ENCODE data around the gene NKAIN2.

The NKAIN2 gene

DNA sequence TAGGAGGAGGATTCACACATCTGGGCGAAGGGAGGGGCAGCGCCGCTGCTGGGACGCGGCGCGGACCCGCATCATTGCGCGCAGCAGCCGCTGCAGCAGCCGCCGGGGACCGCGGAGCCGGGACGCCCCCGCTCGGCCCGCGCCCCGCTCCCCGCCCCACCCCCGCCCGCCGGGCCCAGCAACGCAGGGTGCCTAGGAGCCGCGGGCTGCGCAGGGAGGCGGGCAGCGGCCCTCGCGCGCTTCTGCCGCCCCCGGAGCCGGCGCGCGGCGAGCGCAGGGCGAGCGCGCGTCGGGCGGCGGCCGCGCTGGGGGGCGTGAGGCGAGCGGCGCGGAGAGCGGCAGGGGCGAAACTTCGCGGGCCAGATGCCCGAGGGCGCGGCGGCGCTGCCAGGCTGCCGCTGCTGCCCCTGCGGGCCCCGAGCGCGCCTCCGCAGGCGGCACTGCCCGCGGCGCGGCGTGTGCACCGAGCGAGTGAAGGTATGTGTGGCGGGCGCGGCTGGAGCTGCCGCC, at the start of gene NKAIN2:
TSS of gene NKAIN2 (plus strand) at position 362 of the 510 bp plus-strand sequence.
- no peak for DNase-seq

GRCh38 chr6:123759472-123759871, 44.2 kb upstream of the NKAIN2 start:
- no peak for DNase-seq

GRCh38 chr6:123763904-123764303, 39.8 kb upstream of the NKAIN2 start:
- no peak for DNase-seq

DNA sequence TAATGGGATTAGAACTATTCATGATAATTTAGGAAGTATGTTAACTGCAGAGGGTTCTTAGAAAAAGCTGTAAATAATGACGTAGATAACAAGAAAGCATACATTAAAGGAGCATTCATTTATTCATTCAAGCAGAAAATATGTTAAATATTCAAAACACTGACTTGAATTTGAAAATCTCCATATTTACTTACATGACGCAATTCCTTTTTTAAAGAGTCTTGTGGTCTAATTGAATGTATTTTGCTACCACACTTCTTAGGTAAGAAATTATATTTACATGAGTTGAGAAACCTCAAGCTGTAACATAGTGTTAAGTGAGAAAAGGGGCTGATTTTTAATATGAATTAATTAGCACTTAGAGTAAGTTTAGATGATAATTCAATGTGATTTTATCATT, 38.9 kb upstream of the NKAIN2 start:
- no peak for DNase-seq

DNA sequence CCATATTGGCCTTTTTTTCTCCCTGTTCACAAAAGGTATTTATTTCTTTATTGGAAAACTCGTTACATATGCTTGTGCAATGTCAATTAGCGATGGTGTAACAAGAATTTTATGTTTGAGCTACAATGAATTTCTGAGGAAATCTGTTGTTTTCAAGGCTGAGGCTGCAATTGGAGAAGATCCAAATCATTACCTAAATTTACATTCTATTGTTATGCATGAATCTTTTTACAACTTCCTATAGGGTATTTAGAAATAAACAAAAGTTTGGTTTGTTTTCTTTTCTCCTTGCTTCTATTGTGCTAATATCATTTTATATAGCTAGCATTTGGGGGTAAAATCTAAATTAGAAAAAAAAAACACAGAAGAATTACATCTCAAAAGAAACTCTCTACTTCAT, 34.7 kb upstream of the NKAIN2 start:
- DNase-seq: no peak

DNA sequence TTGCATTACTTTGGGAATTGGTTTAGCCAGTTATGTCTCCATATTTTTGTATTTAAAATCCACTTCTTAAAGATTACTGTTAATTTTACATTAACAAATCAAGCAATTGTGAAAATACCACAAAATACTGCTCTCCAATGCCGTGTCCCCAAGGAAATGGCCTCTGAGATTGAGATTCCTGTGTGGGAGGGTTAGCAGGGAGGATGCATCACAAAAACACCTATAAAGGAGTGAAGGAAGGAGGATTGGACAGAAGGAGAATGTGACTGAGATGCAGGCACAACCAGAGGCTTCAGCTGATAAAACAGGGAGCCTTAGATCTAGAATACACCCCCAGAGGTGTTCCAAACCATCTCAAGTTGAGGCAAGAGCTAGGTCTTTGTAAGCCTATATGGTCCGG, 34.2 kb upstream of the NKAIN2 start:
- no peak for DNase-seq

GRCh38 chr6:123770247-123770949, 33.3 kb upstream of the NKAIN2 start:
- no peak for DNase-seq

DNA sequence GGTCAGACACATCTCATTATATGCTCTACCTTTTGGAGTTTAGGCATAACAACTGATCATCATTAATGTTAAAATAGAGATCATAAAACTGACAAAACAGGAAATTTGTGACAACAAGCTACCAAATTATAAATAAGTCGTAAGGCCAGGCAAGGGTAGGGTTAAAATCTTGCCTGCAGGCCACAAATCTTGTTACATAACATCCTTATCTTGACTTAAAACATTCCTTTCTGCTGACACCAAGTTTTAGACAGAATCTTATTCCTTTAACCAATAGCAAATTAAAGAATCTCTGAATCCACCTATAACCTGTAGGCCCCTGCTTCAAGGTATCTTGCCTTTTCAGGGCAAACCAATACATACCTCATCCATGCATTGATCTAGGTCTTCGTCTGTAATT, 32.5 kb upstream of the NKAIN2 start:
- no peak for DNase-seq

GRCh38 chr6:123777563-123777962, 26.1 kb upstream of the NKAIN2 start:
- DNase-seq: no peak

DNA sequence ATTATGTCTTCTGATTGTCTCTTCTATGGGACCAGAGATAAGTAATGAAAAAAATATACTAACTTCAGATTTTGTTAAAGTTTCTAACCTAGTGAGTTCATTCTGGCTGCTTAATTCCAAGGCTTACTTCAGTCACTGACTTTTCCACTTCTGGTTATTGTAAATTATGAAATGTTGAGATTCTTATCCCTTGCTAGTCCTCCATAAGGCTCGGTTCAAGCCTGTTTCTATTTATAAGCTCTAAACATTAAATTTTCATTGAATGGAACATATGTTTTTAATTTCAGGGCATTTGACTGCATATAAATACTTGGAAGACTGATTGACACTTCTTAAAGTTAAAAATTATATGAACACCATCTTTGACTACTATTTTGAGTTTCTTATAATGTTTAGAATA, 23.6 kb upstream of the NKAIN2 start:
- DNase-seq: no peak

GRCh38 chr6:123784330-123784729, 19.3 kb upstream of the NKAIN2 start:
- DNase-seq: no peak

DNA sequence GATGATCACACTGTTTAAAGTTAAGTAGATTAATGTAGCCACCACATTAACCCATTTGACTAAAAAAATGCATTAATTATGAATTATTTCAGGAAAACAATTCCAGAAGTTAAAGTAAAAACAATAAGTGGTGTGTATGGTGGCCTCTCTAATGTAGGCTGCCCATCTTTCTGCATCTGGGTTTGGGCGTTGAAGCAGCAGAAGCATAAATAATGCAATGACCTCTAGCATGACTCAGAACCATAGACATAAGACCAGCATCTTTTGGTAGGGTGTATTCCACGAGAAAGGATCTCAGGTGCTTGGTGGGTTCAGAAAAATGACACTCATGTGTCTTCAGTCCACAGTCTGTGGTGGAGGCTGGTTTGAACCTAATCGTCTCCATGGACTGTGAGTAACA, 18.6 kb upstream of the NKAIN2 start:
- no peak for DNase-seq

DNA sequence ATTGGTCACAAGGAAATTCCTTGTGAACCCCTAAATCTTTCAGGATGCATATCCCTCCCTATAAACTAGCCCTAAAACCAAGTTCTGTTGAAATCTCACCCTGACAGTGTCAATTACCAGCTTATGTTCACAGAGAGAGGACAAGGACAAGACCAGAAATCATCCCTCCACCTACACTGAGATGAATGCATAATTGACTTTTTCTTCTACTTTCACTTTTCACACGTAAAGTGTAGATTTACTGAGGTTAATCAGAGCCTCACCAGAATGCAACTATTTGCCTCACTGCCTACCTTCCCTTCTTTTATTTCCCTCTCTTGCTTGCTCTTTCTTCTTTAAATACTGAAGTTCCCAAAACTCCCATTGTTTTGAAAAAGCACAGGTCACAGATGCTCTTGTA, 15.3 kb upstream of the NKAIN2 start:
- no peak for DNase-seq

DNA sequence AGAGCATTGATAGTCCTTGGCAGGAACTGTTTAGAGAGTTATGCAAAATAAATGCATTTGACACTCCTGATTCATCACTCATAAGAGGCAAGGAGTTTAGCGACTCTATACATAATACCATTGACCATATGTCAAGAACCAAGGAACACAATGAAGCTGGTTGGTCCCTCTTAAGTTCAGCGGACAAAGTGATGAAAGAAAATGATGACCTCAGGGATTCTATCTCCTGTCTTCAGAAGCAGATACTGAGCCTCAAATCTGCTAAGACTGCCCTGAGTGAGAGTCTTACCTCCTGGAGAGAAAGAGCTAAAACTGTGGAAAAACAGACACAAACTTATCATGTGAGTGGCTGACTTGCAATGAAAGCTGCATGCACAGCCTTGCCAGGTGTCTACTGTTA, 9.5 kb upstream of the NKAIN2 start:
- DNase-seq: no peak

GRCh38 chr6:123794799-123795198, 8.9 kb upstream of the NKAIN2 start:
- DNase-seq: no peak

DNA sequence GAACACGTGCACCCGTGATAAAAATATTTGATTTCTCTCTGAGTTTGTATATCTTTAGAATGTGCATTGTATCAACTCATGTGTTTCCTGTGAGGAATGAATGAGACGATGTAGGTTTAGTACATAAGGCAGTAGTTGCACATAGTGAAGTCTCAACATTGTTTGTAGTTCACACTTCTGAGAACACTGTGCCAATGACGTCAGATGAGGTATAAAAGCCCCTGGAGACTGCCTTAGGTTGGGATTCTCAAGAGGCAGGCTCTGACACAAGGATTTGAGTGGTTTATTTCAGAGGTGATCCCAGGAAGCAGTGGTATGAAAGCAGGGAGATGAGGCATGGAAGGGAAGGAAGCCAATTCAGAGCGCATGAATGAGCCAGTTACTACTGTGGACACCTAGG, 2.6 kb upstream of the NKAIN2 start:
- no peak for DNase-seq

DNA sequence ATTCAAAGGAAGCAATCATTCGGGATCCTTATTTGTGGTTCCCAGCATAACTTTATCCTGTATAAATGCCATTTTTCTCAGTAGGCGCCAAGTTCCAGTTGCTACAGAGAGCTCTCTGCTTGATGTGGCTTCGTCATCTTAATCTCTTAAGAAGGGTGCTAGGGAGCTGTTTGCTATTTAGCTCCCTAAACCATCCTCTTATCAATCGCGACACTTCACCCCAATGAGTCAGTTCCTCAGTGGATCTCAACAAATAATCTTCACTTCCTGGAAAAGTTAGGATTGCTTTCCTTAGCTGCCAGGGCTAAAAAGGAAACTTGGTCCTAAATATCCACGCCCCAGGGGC, 1.3 kb upstream of the NKAIN2 start:
- no peak for DNase-seq

DNA sequence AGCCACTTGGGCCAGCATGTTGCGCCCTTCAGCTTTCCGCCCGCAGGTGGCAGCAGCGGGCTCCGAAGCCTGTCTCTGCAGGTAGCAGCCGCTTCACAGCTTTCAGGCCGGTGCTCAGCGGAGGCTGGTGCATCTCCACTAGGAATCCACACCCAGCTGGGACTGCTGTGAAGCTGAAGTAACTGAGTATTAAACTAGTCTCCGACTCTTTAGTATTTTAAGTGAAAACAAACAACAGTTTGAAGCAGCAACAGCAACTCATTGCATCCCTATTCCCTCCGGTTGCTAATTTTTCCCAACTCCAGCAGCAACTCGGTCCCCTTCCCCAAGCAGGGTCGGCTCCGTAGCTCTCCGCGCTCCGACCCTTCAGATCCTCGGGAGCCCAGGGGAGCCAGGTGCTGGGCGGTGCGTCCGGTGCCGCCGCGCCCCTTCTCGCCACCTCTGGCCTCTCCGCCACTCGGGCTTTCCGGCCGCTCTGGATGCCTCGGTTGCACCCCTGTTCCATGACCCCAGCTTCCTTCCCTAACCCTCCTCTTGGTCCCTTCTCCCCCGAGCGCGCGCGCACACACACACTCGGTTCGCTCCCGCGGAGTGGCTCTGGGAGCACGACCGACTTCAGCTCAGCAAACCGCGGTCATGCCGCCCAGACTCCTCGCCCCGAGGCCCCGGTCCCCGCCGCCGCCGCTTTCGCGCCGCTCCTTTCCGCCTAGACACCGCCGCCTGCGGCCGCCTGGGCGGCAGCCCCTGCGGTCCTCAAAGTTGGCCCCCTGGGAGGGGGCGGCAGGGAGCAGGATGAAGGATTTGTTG, 765 bp upstream of the NKAIN2 start:
- DNase-seq: peak; percentile 64

DNA sequence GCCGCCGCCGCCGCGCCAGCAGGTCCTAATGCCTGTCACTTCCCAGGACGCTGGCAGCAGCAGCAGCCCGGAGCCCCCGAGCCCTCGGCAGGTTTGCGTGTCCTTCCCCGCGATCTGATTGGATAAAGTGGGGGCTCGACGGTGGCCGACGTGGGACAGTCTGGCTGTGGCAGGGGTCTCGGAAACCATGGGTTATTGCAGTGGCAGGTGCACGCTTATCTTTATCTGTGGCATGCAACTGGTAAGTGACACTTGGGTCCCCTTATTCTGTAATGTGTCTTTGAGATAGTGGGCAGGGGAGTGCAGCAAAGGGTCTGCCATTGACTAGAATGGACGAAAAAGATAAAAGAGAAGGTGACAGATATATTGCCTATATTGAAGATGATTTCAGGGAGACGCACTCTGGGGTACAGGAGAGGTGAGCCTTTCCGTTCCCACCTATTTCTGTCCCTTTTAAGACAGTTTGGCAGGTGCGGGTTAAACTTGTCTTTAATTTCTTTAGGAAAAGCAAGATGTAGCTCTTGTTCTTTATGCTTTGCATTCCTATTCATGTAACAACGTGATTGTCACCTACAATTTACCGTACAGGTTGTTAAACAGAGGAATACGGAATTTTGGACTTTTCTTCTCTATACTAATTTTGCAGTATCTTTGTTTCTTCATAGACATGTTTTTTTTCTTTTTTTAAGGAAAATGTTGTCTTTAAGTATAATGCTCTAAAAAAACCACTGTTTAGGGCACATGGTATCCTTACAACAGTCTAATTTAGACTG, 535 bp downstream of the NKAIN2 start:
- no peak for DNase-seq

DNA sequence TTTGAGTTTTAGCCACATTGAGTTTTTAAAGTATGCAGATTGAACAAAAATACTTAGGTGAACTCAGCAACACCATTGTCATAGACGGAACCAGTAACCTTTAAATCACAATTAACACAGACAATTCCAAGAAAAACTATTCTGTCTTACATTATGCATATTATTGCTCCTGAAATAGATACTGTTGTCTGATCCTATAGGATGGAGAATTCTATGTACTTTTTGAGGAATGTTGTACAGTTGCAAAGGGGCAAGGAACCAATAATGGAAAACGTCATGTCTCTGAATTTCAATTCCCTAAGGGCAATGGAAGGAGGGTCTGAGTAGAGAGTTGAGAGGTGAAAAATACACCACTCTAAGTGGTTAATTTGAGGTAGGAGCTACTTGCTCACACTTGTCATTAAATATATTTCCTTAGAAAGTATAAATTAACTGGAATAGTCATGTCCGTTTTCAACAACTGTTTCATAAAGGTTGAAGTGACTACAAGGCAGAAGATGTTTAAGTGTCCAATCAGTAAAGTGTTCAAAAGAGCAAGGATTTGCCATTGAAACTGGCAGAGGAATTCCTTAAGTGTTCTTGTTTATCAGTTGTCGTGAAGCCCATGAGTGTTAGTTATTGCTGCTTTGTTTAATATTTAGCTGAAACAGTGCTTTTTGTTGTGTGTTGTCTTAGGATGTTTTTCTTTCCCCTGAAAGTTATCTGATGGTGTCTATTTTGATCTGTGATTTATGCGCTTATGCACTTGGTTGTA, 1.3 kb downstream of the NKAIN2 start:
- no peak for DNase-seq

DNA sequence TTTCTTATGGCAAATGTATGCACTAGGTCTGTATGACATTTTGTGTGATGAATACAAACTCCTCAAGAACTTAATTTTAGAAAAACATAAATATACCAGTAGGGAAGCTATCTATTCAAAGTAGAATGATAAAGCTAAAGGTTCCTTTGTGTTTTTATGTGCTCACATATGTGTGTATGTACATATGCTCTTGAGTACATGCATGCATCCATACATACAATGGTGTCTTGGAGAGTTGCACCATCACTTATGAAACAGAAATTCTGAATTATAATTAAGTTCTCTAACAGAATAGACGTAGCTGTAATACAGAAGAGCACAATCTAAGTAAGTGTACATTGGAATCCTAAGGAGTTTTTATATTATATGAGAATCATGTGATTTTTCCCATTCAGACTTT, 2.3 kb downstream of the NKAIN2 start:
- no peak for DNase-seq

DNA sequence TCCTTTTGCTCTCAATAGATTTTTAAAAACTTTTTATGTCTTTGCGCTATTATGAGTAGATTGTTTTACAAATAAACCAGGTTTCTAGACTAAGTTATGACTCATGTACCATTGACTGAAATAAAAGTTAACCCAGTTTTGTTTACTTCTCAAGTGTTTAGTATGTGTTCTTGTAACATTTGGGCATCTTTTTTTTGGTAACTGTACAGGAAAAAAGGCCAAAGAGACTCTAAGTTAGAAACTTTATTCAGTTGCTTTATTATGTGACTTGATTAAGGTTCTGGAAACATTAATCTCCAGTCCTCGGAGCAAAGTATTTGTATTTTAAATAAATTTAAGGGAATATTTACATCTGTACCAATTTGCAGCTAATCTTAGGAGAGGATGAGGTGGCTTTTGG, 2.9 kb downstream of the NKAIN2 start:
- DNase-seq: no peak

GRCh38 chr6:123808556-123808955, 4.9 kb downstream of the NKAIN2 start:
- no peak for DNase-seq

Measured in stimulated activated CD4-positive, alpha-beta T cell treated with anti-CD3 and anti-CD28 coated beads, Interleukin-4, amount 100 ng/mL, for 1 hour (primary cell).